Liver (tissue), 9 donors: Measurements from ENCODE around the gene PALMD. TPM values are rescaled to one million over a fixed set of nuclear protein-coding genes. Genes with fewer than 3 reads are reported as not detected.

ENCODE experiments used
- DNase-seq: peaks from one replicate; pipeline ENCODE4 v3.0.0-alpha.2; 2017; ENCODE audit warnings: low spot score
- H3K27ac ChIP-seq, 2 donors: one replicate each; pipeline ENCODE4 v1.7.0; 2013; ENCODE audit warnings: inconsistent platforms in 2 of 2, low read length in 2 of 2, control low read depth in 1 of 2, low read depth in 1 of 2, mild to moderate bottlenecking in 1 of 2
- H3K27me3 ChIP-seq, 4 donors: one replicate each; pipeline versions ENCODE4 v1.6.1 to v1.7.0; 2013; ENCODE audit warnings: low read length in 3 of 4, inconsistent platforms in 1 of 4, mild to moderate bottlenecking in 1 of 4, moderate library complexity in 1 of 4; ENCODE audit not compliant: control insufficient read depth in 4 of 4, insufficient read depth in 4 of 4
- H3K36me3 ChIP-seq, 4 donors: one replicate each; pipeline versions ENCODE4 v1.6.1 to v1.7.0; 2013; ENCODE audit warnings: low read length in 3 of 4, mild to moderate bottlenecking in 3 of 4, low read depth in 1 of 4, moderate library complexity in 1 of 4; ENCODE audit not compliant: control insufficient read depth in 4 of 4, insufficient read depth in 3 of 4
- H3K4me1 ChIP-seq, 4 donors: one replicate each; pipeline versions ENCODE4 v1.6.1 to v1.7.0; 2013; ENCODE audit warnings: low read length in 3 of 4, mild to moderate bottlenecking in 3 of 4, moderate library complexity in 1 of 4; ENCODE audit not compliant: control insufficient read depth in 4 of 4, insufficient read depth in 4 of 4
- H3K4me3 ChIP-seq, 3 donors: one replicate each; pipeline versions ENCODE4 v1.6.1 to v1.7.0; 2013; ENCODE audit warnings: low read length in 3 of 3, control low read depth in 1 of 3, low read depth in 1 of 3, mild to moderate bottlenecking in 1 of 3
- H3K9ac ChIP-seq, 2 donors: one replicate each; pipeline ENCODE4 v1.7.0; 2013; ENCODE audit warnings: low read length in 2 of 2, mild to moderate bottlenecking in 2 of 2, moderate library complexity in 2 of 2, control low read depth in 1 of 2, low read depth in 1 of 2
- H3K9me3 ChIP-seq, 4 donors: one replicate each; pipeline versions ENCODE4 v1.6.1 to v1.7.0; 2013; ENCODE audit warnings: low read length in 3 of 4; ENCODE audit not compliant: control insufficient read depth in 4 of 4
- EGR1 ChIP-seq, 2 donors: IDR thresholded peaks; 2 replicates each; pipeline ENCODE4 v1.6.1; 2016 to 2018; ENCODE audit warnings: antibody characterized with exemption in 2 of 2, low read depth in 2 of 2
- FOXA1 ChIP-seq: IDR thresholded peaks from 2 replicates; pipeline ENCODE4 v1.6.1; 2016; ENCODE audit warnings: antibody characterized with exemption
- FOXA2 ChIP-seq: IDR thresholded peaks from 2 replicates; pipeline ENCODE4 v1.6.1; 2016; ENCODE audit warnings: antibody characterized with exemption
- HNF4A ChIP-seq, 2 donors: conservative IDR thresholded peaks; 2 replicates each; pipeline ENCODE4 v1.6.1; 2016; ENCODE audit warnings: antibody characterized with exemption in 2 of 2, mild to moderate bottlenecking in 2 of 2
- HNF4G ChIP-seq: IDR thresholded peaks from 2 replicates; pipeline ENCODE4 v1.6.1; 2016; ENCODE audit warnings: antibody characterized with exemption
- JUND ChIP-seq, 2 donors: IDR thresholded peaks; 2 replicates each; pipeline ENCODE4 v1.6.1; 2016; ENCODE audit warnings: antibody characterized with exemption in 2 of 2
- NR2F2 ChIP-seq: IDR thresholded peaks from 2 replicates; pipeline ENCODE4 v1.6.1; 2016; ENCODE audit warnings: antibody characterized with exemption
- RAD21 ChIP-seq, 2 donors: IDR thresholded peaks; 2 replicates each; pipeline ENCODE4 v1.6.1; 2016; ENCODE audit warnings: antibody characterized with exemption in 2 of 2, mild to moderate bottlenecking in 2 of 2
- RXRA ChIP-seq, 2 donors: IDR thresholded peaks; 2 replicates each; pipeline ENCODE4 v1.6.1; 2017 to 2018; ENCODE audit warnings: antibody characterized with exemption in 2 of 2, mild to moderate bottlenecking in 1 of 2
- SP1 ChIP-seq: IDR thresholded peaks from 2 replicates; pipeline ENCODE4 v1.6.1; 2018; ENCODE audit warnings: antibody characterized with exemption, mild to moderate bottlenecking
- TAF1 ChIP-seq: conservative IDR thresholded peaks from 2 replicates; pipeline ENCODE4 v1.6.1; 2016; ENCODE audit warnings: antibody characterized with exemption, mild to moderate bottlenecking
- YY1 ChIP-seq: IDR thresholded peaks from 2 replicates; pipeline ENCODE4 v1.6.1; 2016; ENCODE audit warnings: antibody characterized with exemption, mild to moderate bottlenecking
- WGBS: extraction: QIAGEN DNeasy Blood & Tissue Kit; methylation state at CpG from one replicate; pipeline ENCODE4 v1.1.7; 2013; 5-methylcytosine and 5-hydroxymethylcytosine counted together
- polyA plus RNA-seq, 2 donors: library from polyadenylated mRNA; stranded (reverse) in 1 of 2; unstranded in 1 of 2; fragments of 200-250 nt in 1 of 2; fragments of >200 nt in 1 of 2; fragmentation: Nextera tagmentation in 1 of 2; extraction: Ambion mirVana in 1 of 2; gene quantifications; one replicate each; pipeline versions ENCODE4 v1.2.1 to v1.2.3, GENCODE V29; 2013 to 2015
- total RNA-seq, 2 donors: library from RNA; depleted of rRNA; stranded (reverse); fragments of >200 nt; gene quantifications; one replicate each; pipeline ENCODE4 v1.2.3, GENCODE V29; 2014
- TF ChIP-seq, protein P1 (sequence below): fragments of 150-350 bp; IDR thresholded peaks from 2 replicates; pipeline ENCODE4 v1.5.1; 2017; ENCODE audit warnings: improper control_type of control experiment, low read depth, low read length; ENCODE audit not compliant: missing input control
- TF ChIP-seq, protein P2 (sequence below): IDR thresholded peaks from 2 replicates; pipeline ENCODE4 v1.6.1; 2016; ENCODE audit warnings: antibody characterized with exemption
- TF ChIP-seq, protein P3 (sequence below): IDR thresholded peaks from 2 replicates; pipeline ENCODE4 v1.6.1; 2016; ENCODE audit warnings: antibody characterized with exemption, mild to moderate bottlenecking
- TF ChIP-seq, protein P4 (sequence below): IDR thresholded peaks from 2 replicates; pipeline ENCODE4 v1.6.1; 2016; ENCODE audit warnings: antibody characterized with exemption
- donor health status: healthy.
- donor health status: healthy.
- donor health status: healthy.
- donor health status: healthy.
- donor health status: healthy.

Gene PALMD
- total and polyA plus RNA-seq, 4 donors, result 9.7 to 24.0 (median 19.5) TPM

DNA sequence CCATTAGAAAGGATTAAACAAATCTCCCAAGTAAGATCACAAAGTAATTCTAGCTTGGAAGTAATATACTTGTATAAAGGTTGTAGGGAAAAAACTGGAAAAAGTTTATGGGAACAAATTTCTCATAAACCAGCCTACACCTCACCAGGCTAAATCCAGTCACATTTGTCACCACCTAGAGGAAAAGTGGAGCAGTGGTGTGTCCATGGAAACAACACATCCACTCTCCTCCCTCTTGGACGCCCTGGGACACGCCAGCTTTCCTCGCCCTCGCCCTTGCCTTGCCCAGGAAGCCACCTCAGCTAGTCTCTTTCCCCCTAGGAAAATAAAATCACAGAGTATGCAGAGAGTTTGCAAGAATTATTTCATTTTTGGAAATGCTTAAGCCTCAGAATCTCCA lies 2.2 kb downstream of the PALMD start:
- TF ChIP-seq, protein P1, sequence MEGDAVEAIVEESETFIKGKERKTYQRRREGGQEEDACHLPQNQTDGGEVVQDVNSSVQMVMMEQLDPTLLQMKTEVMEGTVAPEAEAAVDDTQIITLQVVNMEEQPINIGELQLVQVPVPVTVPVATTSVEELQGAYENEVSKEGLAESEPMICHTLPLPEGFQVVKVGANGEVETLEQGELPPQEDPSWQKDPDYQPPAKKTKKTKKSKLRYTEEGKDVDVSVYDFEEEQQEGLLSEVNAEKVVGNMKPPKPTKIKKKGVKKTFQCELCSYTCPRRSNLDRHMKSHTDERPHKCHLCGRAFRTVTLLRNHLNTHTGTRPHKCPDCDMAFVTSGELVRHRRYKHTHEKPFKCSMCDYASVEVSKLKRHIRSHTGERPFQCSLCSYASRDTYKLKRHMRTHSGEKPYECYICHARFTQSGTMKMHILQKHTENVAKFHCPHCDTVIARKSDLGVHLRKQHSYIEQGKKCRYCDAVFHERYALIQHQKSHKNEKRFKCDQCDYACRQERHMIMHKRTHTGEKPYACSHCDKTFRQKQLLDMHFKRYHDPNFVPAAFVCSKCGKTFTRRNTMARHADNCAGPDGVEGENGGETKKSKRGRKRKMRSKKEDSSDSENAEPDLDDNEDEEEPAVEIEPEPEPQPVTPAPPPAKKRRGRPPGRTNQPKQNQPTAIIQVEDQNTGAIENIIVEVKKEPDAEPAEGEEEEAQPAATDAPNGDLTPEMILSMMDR, result peak; percentile 31
- TF ChIP-seq HNF4A (conservative IDR thresholded peaks at IDR 0.05) (peak in 1 of 2 donors; percentile 1), HNF4G (no peak), JUND (IDR thresholded peaks at IDR 0.05) (peak in 1 of 2 donors; percentile 28), EGR1 (IDR thresholded peaks at IDR 0.05; ENCODE audit: low read depth in 2 of 2) (no peak), TAF1 (peak; percentile 8), RXRA (IDR thresholded peaks at IDR 0.05) (peak in 1 of 2 donors; percentile 11), SP1 (peak; percentile 22), NR2F2 (no peak), RAD21 (IDR thresholded peaks at IDR 0.05) (peak; percentile 65 to 74), FOXA1 (no peak)
- TF ChIP-seq, protein P2, sequence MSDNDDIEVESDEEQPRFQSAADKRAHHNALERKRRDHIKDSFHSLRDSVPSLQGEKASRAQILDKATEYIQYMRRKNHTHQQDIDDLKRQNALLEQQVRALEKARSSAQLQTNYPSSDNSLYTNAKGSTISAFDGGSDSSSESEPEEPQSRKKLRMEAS, result no peak
- TF ChIP-seq, protein P3, sequence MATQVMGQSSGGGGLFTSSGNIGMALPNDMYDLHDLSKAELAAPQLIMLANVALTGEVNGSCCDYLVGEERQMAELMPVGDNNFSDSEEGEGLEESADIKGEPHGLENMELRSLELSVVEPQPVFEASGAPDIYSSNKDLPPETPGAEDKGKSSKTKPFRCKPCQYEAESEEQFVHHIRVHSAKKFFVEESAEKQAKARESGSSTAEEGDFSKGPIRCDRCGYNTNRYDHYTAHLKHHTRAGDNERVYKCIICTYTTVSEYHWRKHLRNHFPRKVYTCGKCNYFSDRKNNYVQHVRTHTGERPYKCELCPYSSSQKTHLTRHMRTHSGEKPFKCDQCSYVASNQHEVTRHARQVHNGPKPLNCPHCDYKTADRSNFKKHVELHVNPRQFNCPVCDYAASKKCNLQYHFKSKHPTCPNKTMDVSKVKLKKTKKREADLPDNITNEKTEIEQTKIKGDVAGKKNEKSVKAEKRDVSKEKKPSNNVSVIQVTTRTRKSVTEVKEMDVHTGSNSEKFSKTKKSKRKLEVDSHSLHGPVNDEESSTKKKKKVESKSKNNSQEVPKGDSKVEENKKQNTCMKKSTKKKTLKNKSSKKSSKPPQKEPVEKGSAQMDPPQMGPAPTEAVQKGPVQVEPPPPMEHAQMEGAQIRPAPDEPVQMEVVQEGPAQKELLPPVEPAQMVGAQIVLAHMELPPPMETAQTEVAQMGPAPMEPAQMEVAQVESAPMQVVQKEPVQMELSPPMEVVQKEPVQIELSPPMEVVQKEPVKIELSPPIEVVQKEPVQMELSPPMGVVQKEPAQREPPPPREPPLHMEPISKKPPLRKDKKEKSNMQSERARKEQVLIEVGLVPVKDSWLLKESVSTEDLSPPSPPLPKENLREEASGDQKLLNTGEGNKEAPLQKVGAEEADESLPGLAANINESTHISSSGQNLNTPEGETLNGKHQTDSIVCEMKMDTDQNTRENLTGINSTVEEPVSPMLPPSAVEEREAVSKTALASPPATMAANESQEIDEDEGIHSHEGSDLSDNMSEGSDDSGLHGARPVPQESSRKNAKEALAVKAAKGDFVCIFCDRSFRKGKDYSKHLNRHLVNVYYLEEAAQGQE, result no peak
- TF ChIP-seq, protein P4, sequence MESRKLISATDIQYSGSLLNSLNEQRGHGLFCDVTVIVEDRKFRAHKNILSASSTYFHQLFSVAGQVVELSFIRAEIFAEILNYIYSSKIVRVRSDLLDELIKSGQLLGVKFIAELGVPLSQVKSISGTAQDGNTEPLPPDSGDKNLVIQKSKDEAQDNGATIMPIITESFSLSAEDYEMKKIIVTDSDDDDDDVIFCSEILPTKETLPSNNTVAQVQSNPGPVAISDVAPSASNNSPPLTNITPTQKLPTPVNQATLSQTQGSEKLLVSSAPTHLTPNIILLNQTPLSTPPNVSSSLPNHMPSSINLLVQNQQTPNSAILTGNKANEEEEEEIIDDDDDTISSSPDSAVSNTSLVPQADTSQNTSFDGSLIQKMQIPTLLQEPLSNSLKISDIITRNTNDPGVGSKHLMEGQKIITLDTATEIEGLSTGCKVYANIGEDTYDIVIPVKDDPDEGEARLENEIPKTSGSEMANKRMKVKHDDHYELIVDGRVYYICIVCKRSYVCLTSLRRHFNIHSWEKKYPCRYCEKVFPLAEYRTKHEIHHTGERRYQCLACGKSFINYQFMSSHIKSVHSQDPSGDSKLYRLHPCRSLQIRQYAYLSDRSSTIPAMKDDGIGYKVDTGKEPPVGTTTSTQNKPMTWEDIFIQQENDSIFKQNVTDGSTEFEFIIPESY, result no peak
- Histone ChIP-seq H3K4me1 (peaks cover 5 to 57% (median 38%) of the 10 kb centered on the region in 4 donors), H3K36me3 (no peaks in the 10 kb centered on the region), H3K27me3 (no peaks in the 10 kb centered on the region), H3K9me3 (no peaks in the 10 kb centered on the region), H3K9ac (peak overlapping the region; percentile 61 to 93), H3K4me3 (peak overlapping the region; percentile 58 to 79 (median 79)), H3K27ac (peak overlapping the region; percentile 81 to 86)
- WGBS, result 34% methylated on average over 4 of the region's 4 CpGs
- DNase-seq, result peak; percentile 39

DNA sequence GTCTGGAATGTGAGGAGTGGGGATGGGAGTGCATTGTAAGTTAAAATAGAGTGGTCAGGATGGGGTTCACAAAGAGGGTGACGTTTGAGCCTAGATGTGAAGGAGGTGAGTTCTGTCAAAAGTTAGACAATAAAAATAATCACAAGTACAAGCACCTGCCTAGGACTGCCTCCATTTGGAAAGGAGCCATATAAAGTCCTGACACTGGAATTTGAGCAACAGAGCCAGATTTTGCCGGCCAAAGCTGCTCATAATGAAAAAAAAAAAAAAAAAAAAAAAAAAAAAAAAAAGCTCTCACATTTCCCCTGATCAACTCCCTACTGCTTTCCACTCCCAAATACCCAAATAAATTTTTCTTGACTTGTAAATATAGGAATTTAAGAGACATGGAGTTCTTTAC lies 4.1 kb downstream of the PALMD start:
- TF ChIP-seq, protein P2, result no peak
- TF ChIP-seq RXRA (IDR thresholded peaks at IDR 0.05) (peak in 1 of 2 donors; percentile 30), RAD21 (IDR thresholded peaks at IDR 0.05) (no peak), TAF1 (no peak), YY1 (peak; percentile 40), FOXA2 (no peak), HNF4A (conservative IDR thresholded peaks at IDR 0.05) (peak in 1 of 2 donors; percentile 40)
- TF ChIP-seq, protein P4, result peak; percentile 21
- no peak for DNase-seq
- Histone ChIP-seq H3K4me1 (peaks cover 5 to 61% (median 40%) of the 10 kb centered on the region in 4 donors), H3K36me3 (no peaks in the 10 kb centered on the region), H3K9ac (no peak overlapping the region), H3K27ac (peak overlapping the region; percentile 16 to 73), H3K27me3 (no peaks in the 10 kb centered on the region), H3K4me3 (no peak overlapping the region), H3K9me3 (no peaks in the 10 kb centered on the region)
- 17% methylated on average over 2 of the region's 2 CpGs for WGBS
